HEK293 (cell line): ENCODE data around the gene NOS1AP.

Source experiments
- GLI4 ChIP-seq: fragments of 450-650 bp; formaldehyde crosslinking; IDR thresholded peaks from 2 replicates; pipeline ENCODE4 v1.5.1; 2016; ENCODE audit warnings: missing biosample characterization, missing genetic modification characterization
- HIC1 ChIP-seq: fragments of 450-650 bp; formaldehyde crosslinking; IDR thresholded peaks from 2 replicates; pipeline ENCODE4 v1.5.1; 2016; ENCODE audit warnings: missing biosample characterization, missing genetic modification characterization
- HOXD13 ChIP-seq: sonication (generic); formaldehyde crosslinking; IDR thresholded peaks from 2 replicates; pipeline ENCODE4 v1.8.0; 2022; ENCODE audit warnings: missing genetic modification reagents, borderline replicate concordance
- KLF17 ChIP-seq: fragments of 450-650 bp; formaldehyde crosslinking; IDR thresholded peaks from 2 replicates; pipeline ENCODE4 v1.5.1; 2016; ENCODE audit warnings: missing biosample characterization, missing genetic modification characterization
- PRDM2 ChIP-seq: fragments of 450-650 bp; formaldehyde crosslinking; IDR thresholded peaks from 2 replicates; pipeline ENCODE4 v1.5.1; 2016; ENCODE audit warnings: missing biosample characterization, missing genetic modification characterization, borderline replicate concordance
- PRDM4 ChIP-seq: fragments of 450-650 bp; formaldehyde crosslinking; IDR thresholded peaks from 2 replicates; pipeline ENCODE4 v1.5.1; 2017; ENCODE audit warnings: missing biosample characterization, missing genetic modification characterization
- SCRT2 ChIP-seq: fragments of 450-650 bp; formaldehyde crosslinking; IDR thresholded peaks from 2 replicates; pipeline ENCODE4 v1.5.1; 2016; ENCODE audit warnings: missing biosample characterization, missing genetic modification characterization
- TCF7L2 ChIP-seq: IDR thresholded peaks from 2 replicates; pipeline ENCODE4 v1.6.1; 2011; ENCODE audit warnings: low read depth, mild to moderate bottlenecking, inconsistent platforms, low read length, moderate library complexity, borderline replicate concordance
- ZBTB8A ChIP-seq: fragments of 450-650 bp; formaldehyde crosslinking; IDR thresholded peaks from 2 replicates; pipeline ENCODE4 v1.5.1; 2016; ENCODE audit warnings: missing biosample characterization, missing genetic modification characterization
- ZFP3 ChIP-seq: fragments of 450-650 bp; formaldehyde crosslinking; IDR thresholded peaks from 2 replicates; pipeline ENCODE4 v1.5.1; 2016; ENCODE audit warnings: low read depth, missing biosample characterization, missing genetic modification characterization
- ZFP37 ChIP-seq: fragments of 450-650 bp; formaldehyde crosslinking; IDR thresholded peaks from 2 replicates; pipeline ENCODE4 v1.5.1; 2016; ENCODE audit warnings: missing biosample characterization, missing genetic modification characterization
- ZNF19 ChIP-seq: fragments of 450-650 bp; formaldehyde crosslinking; IDR thresholded peaks from 2 replicates; pipeline ENCODE4; 2016; ENCODE audit warnings: missing biosample characterization, missing genetic modification characterization, low read depth
- ZNF214 ChIP-seq: fragments of 450-650 bp; formaldehyde crosslinking; IDR thresholded peaks from 2 replicates; pipeline ENCODE4 v1.5.1; 2017; ENCODE audit warnings: missing biosample characterization, mild to moderate bottlenecking, missing genetic modification characterization, borderline replicate concordance
- ZNF23 ChIP-seq: fragments of 450-650 bp; formaldehyde crosslinking; IDR thresholded peaks from 2 replicates; pipeline ENCODE4 v1.5.1; 2016; ENCODE audit warnings: missing biosample characterization, missing genetic modification characterization, borderline replicate concordance
- ZNF24 ChIP-seq: fragments of 450-650 bp; formaldehyde crosslinking; IDR thresholded peaks from 2 replicates; pipeline ENCODE4 v1.5.1; 2016; ENCODE audit warnings: missing biosample characterization, missing genetic modification characterization
- ZNF544 ChIP-seq: fragments of 450-650 bp; formaldehyde crosslinking; IDR thresholded peaks from 2 replicates; pipeline ENCODE4 v1.5.0; 2017; ENCODE audit warnings: missing biosample characterization, missing genetic modification characterization
- ZNF558 ChIP-seq: fragments of 450-650 bp; formaldehyde crosslinking; IDR thresholded peaks from 2 replicates; pipeline ENCODE4 v1.5.1; 2016; ENCODE audit warnings: missing biosample characterization, missing genetic modification characterization
- ZNF670 ChIP-seq: fragments of 450-650 bp; formaldehyde crosslinking; IDR thresholded peaks from 2 replicates; pipeline ENCODE4 v1.5.1; 2016; ENCODE audit warnings: missing biosample characterization, missing genetic modification characterization, low read depth
- ZNF837 ChIP-seq: fragments of 450-650 bp; formaldehyde crosslinking; IDR thresholded peaks from 2 replicates; pipeline ENCODE4 v1.5.1; 2016; ENCODE audit warnings: missing biosample characterization, missing genetic modification characterization

Gene NOS1AP

DNA sequence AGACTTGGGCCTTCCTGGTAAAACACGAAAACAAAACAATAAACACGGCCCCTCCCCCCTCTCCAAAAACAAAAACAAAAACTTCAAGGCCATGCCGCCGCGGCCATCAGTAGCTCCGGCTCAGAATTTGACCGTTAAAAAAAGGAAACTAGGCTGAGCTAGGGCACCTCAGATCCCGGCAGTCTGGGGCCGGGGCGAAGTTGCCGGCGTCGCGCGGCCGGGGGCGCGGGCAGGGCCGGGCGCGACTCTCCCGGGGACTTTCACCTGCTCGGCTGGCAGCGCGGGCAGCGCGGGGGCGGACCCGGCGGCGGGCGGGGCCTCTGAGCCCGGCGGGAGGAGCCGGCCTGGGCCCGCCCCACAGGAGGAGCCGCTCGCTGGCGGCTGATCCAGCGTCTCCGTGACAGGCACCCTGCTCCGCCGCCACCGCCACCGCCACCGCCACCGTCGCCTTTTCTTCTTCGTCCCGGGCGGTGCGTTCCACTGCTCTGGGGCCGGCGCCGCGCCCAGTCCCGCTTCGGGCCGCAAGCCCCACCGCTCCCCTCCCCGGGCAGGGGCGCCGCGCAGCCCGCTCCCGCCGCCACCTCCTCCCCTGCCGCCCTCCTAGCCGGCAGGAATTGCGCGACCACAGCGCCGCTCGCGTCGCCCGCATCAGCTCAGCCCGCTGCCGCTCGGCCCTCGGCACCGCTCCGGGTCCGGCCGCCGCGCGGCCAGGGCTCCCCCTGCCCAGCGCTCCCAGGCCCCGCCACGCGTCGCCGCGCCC, at the start of gene NOS1AP (continued):
- TF ChIP-seq HIC1 (tag by site-specific recombination), result 0 out of 2 replicates have a peak, but pooled peaks have one; percentile 15
- TF ChIP-seq ZNF544 (tag by site-specific recombination), result no peak
- no peak for TF ChIP-seq KLF17 (tag by site-specific recombination)
- no peak for TF ChIP-seq GLI4 (tag by site-specific recombination)
- TF ChIP-seq HOXD13, result no peak
- no peak for TF ChIP-seq ZNF19 (tag by site-specific recombination)
- no peak; the same call in 1 of the 2 replicates for TF ChIP-seq PRDM4 (tag by site-specific recombination)
- no peak for TF ChIP-seq ZNF837 (tag by site-specific recombination)
- no peak for TF ChIP-seq ZFP37 (tag by site-specific recombination)
- no peak for TF ChIP-seq ZNF558
- TF ChIP-seq PRDM2 (tag by site-specific recombination), result no peak
- TF ChIP-seq SCRT2 (tag by site-specific recombination), result no peak
- TF ChIP-seq ZBTB8A (tag by site-specific recombination), result 0 out of 2 replicates have a peak, but pooled peaks have one; percentile 41
- peak; percentile 71; the same call in 1 of the 2 replicates for TF ChIP-seq TCF7L2
- TF ChIP-seq ZNF23 (tag by site-specific recombination), result no peak
- no peak for TF ChIP-seq ZNF24 (tag by site-specific recombination)
- no peak for TF ChIP-seq ZNF214 (tag by site-specific recombination)
- no peak for TF ChIP-seq ZFP3 (tag by site-specific recombination)
- TF ChIP-seq ZNF670 (tag by site-specific recombination), result no peak
